Mucosa of descending colon (tissue), 3 donors: ENCODE results near the gene PLEKHH2. TPM values are rescaled to one million over a fixed set of nuclear protein-coding genes. Genes with fewer than 3 reads are reported as not detected.

ENCODE experiments used
- ATAC-seq: fragments of 200-7000 bp; cut with Tn5 transposase; one replicate; pipeline ENCODE4 v1.9.1; 2020; ENCODE audit warnings: mild to moderate bottlenecking, moderate library complexity
- DNase-seq, 3 donors: peaks; one replicate each; pipeline ENCODE4 v3.0.0-alpha.2; 2020
- H3K36me3 ChIP-seq: fragments of 200-600 bp; one replicate; pipeline ENCODE4 v1.8.0; 2021; ENCODE audit warnings: low read depth, mild to moderate bottlenecking
- H3K4me1 ChIP-seq: fragments of 200-600 bp; one replicate; pipeline ENCODE4 v1.8.0; 2021; ENCODE audit warnings: low read depth, mild to moderate bottlenecking
- H3K4me3 ChIP-seq: fragments of 200-600 bp; one replicate; pipeline ENCODE4 v1.8.0; 2021; ENCODE audit warnings: mild to moderate bottlenecking
- H3K9me3 ChIP-seq: fragments of 200-600 bp; one replicate; pipeline ENCODE4 v1.8.0; 2021; ENCODE audit warnings: mild to moderate bottlenecking
- intact Hi-C, 2 donors: fragments of 100-400 bp; cut with DNase I in 1 of 2; cut with micrococcal nuclease in 1 of 2; formaldehyde crosslinking; loops; one replicate each; pipeline versions ENCODE4 v1.11.0 to v1.11.1; 2022; cut with DNase I, micrococcal nuclease
- total RNA-seq, 3 donors: library from RNA; stranded (reverse); fragmentation: NEBNext Ultra II Directional in 2 of 3; extraction: Animal tissue kit (Norgen Biotek cat#: 25700) in 2 of 3; gene quantifications; one replicate each; pipeline versions ENCODE4 v1.2.1 to v1.2.4, GENCODE V29; 2021 to 2023
- TF ChIP-seq, protein P1 (sequence below): fragments of 200-600 bp; IDR thresholded peaks from one replicate; pipeline ENCODE4 v1.8.0; 2022; ENCODE audit warnings: antibody characterized with exemption, mild to moderate bottlenecking
- donor health status: DM: no; HTN: no; CAD: no; lungs with moderate emphysema.
- donor health status: DM: no; HTN: no; CAD: no.
- donor health status: DM: no; HTN: yes; CAD: no.

PLEKHH2 gene
- total RNA-seq, 3 donors from 2014 or later, result 2.6 to 25.6 (median 4.1) TPM

DNA sequence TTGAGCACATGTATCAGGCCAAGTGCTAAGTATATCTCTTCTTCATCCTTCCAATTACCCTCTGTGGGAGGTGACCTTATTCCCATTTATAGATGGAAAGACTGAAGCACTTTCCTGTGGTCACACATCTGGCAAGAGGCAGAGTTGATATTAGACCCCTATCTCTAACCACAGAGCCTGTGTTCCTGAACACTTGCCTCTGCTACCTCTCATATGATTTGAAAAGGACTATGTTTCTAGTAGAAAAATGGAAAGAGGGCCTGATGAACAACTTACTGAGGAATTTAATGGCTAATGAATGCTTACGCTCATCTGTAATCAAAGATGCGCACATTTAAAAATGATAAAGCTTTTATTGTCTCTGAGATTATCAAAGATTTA lies 90.6 kb downstream of the PLEKHH2 start:
- intact Hi-C loops, result no loop called here
- Histone ChIP-seq H3K4me3 (no peak overlapping the region), H3K9me3 (no peaks in the 10 kb centered on the region), H3K36me3 (no peaks in the 10 kb centered on the region), H3K4me1 (no peaks in the 10 kb centered on the region)
- DNase-seq (no peak), ATAC-seq (no peak)
- TF ChIP-seq, protein P1, sequence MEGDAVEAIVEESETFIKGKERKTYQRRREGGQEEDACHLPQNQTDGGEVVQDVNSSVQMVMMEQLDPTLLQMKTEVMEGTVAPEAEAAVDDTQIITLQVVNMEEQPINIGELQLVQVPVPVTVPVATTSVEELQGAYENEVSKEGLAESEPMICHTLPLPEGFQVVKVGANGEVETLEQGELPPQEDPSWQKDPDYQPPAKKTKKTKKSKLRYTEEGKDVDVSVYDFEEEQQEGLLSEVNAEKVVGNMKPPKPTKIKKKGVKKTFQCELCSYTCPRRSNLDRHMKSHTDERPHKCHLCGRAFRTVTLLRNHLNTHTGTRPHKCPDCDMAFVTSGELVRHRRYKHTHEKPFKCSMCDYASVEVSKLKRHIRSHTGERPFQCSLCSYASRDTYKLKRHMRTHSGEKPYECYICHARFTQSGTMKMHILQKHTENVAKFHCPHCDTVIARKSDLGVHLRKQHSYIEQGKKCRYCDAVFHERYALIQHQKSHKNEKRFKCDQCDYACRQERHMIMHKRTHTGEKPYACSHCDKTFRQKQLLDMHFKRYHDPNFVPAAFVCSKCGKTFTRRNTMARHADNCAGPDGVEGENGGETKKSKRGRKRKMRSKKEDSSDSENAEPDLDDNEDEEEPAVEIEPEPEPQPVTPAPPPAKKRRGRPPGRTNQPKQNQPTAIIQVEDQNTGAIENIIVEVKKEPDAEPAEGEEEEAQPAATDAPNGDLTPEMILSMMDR, result no peak

DNA sequence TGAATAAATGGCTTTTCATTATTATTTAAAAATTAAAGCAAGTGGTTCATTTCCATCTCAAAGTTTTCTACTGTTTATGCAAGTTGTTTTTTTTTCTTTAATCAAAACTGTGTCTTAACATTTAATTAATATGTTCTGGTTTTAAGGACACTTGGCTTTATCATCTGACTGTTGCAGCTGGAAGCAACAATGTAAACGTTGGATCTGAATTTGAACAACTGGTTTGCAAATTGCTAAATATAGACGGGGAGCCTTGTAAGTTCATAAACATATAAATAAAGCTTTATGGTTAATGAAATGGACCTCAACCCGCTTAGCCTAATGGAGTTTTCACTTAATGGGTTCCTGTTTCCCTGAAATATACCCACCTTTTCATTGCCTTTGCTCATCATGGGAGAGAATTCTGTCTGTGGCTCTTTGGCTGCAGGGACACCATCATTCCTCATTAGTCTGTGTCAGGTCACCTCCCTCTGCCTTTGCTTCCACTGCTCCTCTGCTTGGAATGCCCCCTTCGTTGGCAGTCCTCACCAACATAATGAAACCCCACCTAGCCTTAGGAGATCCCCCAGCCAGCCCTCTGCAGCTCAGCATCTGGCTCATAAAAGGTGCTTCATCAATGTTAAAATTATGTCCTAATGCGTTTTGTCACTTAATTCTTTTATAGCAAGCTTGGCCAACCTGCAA lies 92.6 kb downstream of the PLEKHH2 start:
- H3K36me3 ChIP-seq, result no peaks in the 10 kb centered on the region
- TF ChIP-seq, protein P1, result no peak
- ATAC-seq (no peak), DNase-seq (no peak)
- no peaks in the 10 kb centered on the region for H3K4me1 ChIP-seq
- intact Hi-C loops, result no loop called here
- H3K9me3 ChIP-seq, result no peaks in the 10 kb centered on the region
- H3K4me3 ChIP-seq, result no peak overlapping the region

DNA sequence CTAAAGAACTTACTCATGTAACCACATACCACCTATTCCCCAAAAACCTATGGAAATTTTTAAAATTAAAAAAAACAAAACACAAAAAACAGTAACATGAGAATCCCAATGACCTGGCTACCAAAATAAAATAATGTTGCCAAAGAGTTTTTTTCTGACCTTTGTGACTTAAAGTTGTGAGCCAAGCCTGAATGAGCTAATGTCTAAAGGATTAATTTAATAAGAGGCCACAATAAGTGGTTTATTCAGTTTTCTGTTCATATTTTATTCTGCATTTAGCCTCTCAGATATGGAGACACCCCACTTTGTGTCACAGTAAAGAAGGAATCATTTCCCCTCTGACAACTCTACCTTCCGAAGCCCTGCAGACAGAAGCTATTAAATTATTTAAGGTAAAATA lies 94.2 kb downstream of the PLEKHH2 start:
- Histone ChIP-seq H3K36me3 (no peaks in the 10 kb centered on the region), H3K4me1 (no peaks in the 10 kb centered on the region), H3K4me3 (no peak overlapping the region), H3K9me3 (no peaks in the 10 kb centered on the region)
- intact Hi-C loops, result no loop called here
- no peak for DNase-seq
- TF ChIP-seq, protein P1, result no peak
- no peak for ATAC-seq

DNA sequence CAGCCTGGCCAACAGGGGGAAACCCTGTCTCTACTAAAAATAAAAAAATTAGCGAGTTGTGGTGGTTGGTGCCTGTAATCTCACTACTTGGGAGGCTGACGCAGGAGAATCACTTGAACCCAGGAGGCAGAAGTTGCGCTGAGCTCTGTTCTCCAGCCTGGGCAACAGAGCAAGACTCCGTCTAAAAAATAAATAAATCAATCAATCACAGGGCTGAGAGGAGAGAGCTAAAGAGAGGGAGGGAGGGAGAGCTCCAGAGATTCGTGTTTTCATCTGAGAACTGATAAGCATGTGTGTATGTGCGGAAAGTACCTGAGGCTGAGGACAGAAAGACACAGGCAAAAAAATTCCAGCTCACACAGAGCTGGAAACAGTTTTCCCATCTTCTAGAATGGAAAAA lies 99.6 kb downstream of the PLEKHH2 start:
- Histone ChIP-seq H3K36me3 (no peaks in the 10 kb centered on the region), H3K4me3 (no peak overlapping the region), H3K4me1 (no peaks in the 10 kb centered on the region), H3K9me3 (no peaks in the 10 kb centered on the region)
- TF ChIP-seq, protein P1, result no peak
- intact Hi-C loops, result no loop called here
- no peak for ATAC-seq
- no peak for DNase-seq

DNA sequence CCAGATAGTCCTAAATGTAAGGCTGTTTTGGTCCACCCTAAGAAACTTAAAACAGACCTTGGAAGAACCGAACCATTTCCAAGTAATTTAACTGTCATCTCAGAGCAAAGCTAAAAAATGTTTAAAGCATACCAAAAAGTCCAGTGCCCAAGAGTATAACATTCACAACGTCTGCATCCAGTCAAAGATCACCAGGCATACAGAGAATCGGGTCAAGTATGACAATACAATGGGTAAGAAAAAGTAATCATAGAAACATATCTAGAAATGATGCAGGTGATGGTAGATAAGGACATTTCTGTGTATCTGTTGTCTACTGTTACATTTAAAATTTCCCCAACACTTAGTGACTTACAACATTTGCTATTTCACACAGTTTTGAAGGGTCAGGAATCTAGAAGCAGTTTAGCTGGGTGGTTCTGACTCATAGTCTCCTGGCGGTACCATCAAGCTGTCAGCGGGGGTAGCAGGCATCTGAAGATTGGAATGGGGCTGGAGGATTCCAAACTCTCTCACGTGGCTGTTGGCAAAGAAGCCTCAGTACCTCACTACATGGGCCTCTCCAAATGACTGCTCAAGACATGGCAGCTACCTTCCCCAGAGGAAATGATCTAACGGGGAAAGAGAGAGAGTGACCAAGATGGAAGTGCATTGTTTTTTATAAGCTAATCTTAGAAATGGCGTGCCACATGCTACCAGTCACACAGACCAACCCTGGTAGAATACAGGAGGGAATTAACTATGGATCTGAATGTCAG lies 100.2 kb downstream of the PLEKHH2 start:
- intact Hi-C loops, result no loop called here
- Histone ChIP-seq H3K4me3 (no peak overlapping the region), H3K9me3 (no peaks in the 10 kb centered on the region), H3K36me3 (no peaks in the 10 kb centered on the region), H3K4me1 (no peaks in the 10 kb centered on the region)
- DNase-seq (no peak), ATAC-seq (no peak)
- TF ChIP-seq, protein P1, result no peak
